ENCODE data around the gene CMIP.

DNA sequence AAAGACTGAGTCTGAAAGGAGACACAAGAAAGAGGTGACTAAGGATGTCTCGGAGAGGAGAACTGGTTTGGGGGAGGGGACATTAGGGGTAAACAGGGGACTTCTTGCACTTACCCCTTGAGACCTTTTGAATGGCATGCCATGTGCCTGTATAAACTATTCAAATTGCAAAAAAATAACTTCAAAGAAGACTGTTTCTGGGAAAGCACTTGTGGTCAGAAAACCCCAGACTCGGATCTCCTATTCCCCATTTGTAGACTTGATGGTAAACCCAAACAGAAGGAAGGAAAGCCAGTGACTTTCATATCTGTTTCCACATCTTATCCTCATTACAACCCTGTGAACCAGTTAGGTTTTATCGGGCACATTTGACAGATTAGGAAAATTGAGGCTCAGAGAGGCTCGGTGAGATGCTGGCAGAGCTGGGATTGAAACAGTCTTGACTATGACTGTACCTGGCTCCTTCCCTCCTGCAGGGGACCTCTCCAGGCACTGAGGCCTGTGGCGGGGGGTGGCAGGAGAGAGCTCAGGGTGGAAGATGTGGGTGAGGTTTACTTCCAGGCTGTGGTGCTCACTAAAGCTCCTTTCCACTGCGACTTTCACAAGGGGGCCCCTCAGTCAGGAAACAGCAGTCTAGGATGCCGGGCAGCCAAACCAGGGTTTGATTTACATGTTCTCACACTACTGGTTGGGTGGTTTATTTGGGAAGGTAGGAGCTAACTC lies 304.0 kb downstream of the CMIP start:
- TF ChIP-seq, protein P1, sequence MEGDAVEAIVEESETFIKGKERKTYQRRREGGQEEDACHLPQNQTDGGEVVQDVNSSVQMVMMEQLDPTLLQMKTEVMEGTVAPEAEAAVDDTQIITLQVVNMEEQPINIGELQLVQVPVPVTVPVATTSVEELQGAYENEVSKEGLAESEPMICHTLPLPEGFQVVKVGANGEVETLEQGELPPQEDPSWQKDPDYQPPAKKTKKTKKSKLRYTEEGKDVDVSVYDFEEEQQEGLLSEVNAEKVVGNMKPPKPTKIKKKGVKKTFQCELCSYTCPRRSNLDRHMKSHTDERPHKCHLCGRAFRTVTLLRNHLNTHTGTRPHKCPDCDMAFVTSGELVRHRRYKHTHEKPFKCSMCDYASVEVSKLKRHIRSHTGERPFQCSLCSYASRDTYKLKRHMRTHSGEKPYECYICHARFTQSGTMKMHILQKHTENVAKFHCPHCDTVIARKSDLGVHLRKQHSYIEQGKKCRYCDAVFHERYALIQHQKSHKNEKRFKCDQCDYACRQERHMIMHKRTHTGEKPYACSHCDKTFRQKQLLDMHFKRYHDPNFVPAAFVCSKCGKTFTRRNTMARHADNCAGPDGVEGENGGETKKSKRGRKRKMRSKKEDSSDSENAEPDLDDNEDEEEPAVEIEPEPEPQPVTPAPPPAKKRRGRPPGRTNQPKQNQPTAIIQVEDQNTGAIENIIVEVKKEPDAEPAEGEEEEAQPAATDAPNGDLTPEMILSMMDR (IDR thresholded peaks at IDR 0.05; ENCODE audit: insufficient read depth, low read length, poor library complexity, severe bottlenecking) = no peak
- no peak for TF ChIP-seq EZH2phosphoT487 (conservative IDR thresholded peaks at IDR 0.05; ENCODE audit: low read length)
